GM23248 (cell line): Measurements from ENCODE around the gene ARHGEF3. TPM values are rescaled to one million over a fixed set of nuclear protein-coding genes. Genes with fewer than 3 reads are reported as not detected.

Source experiments
- DNase-seq: peaks from one replicate; pipeline ENCODE4 v3.0.0-alpha.2; 2015
- H2AFZ ChIP-seq: fragments of 200-600 bp; sonication (generic); 2 replicates; pipeline ENCODE4 v1.6.1; 2016; ENCODE audit warnings: antibody characterized with exemption
- H3F3A ChIP-seq: fragments of 200-600 bp; sonication (generic); 2 replicates; pipeline ENCODE4 v1.6.1; 2016; ENCODE audit warnings: mild to moderate bottlenecking, antibody characterized with exemption, mixed run types; ENCODE audit not compliant: insufficient read depth
- H3K27ac ChIP-seq: fragments of 200-600 bp; sonication (generic); 2 replicates; pipeline ENCODE4 v1.5.1; 2016; ENCODE audit warnings: mild to moderate bottlenecking
- H3K27me3 ChIP-seq: fragments of 200-600 bp; sonication (generic); replicated peaks from 2 replicates; pipeline ENCODE4 v1.6.1; 2016; ENCODE audit warnings: mild to moderate bottlenecking; ENCODE audit not compliant: insufficient read depth
- H3K36me3 ChIP-seq: fragments of 200-600 bp; sonication (generic); 2 replicates; pipeline ENCODE4 v1.6.1; 2016; ENCODE audit warnings: low read depth, mild to moderate bottlenecking
- H3K4me1 ChIP-seq: fragments of 200-600 bp; sonication (generic); 2 replicates; pipeline ENCODE4 v1.6.1; 2016; ENCODE audit warnings: mild to moderate bottlenecking; ENCODE audit not compliant: insufficient read depth
- H3K4me2 ChIP-seq: fragments of 200-600 bp; sonication (generic); one replicate; pipeline ENCODE4 v1.6.1; 2016; ENCODE audit warnings: mild to moderate bottlenecking; ENCODE audit not compliant: unreplicated experiment
- H3K4me3 ChIP-seq: fragments of 200-600 bp; sonication (generic); 2 replicates; pipeline ENCODE4 v1.5.1; 2016; ENCODE audit warnings: mild to moderate bottlenecking
- H3K79me2 ChIP-seq: fragments of 200-600 bp; sonication (generic); 2 replicates; pipeline ENCODE4 v1.6.1; 2016; ENCODE audit warnings: mild to moderate bottlenecking; ENCODE audit not compliant: insufficient read depth
- H3K9ac ChIP-seq: fragments of 200-600 bp; sonication (generic); 2 replicates; pipeline ENCODE4 v1.6.1; 2016; ENCODE audit warnings: mild to moderate bottlenecking
- H3K9me2 ChIP-seq: fragments of 200-600 bp; sonication (generic); 2 replicates; pipeline ENCODE4 v1.6.1; 2016; ENCODE audit warnings: mixed run types, mild to moderate bottlenecking, moderate library complexity; ENCODE audit not compliant: insufficient read depth
- H3K9me3 ChIP-seq: fragments of 200-600 bp; sonication (generic); one replicate; pipeline ENCODE4 v1.6.1; 2017; ENCODE audit warnings: low read depth
- H4K20me1 ChIP-seq: fragments of 200-600 bp; sonication (generic); 2 replicates; pipeline ENCODE4 v1.6.0; 2016; ENCODE audit not compliant: insufficient read depth
- EZH2 ChIP-seq: fragments of 200-600 bp; sonication (generic); IDR thresholded peaks from 2 replicates; pipeline ENCODE4 v1.6.1; 2018; ENCODE audit warnings: antibody characterized with exemption, mild to moderate bottlenecking; ENCODE audit not compliant: insufficient read depth, poor library complexity, severe bottlenecking
- EZH2phosphoT487 ChIP-seq: fragments of 200-600 bp; sonication (generic); IDR thresholded peaks from 2 replicates; pipeline ENCODE4 v1.6.1; 2018; ENCODE audit warnings: antibody characterized with exemption, moderate library complexity, mild to moderate bottlenecking, low read depth; ENCODE audit not compliant: insufficient read depth
- WGBS, 2 experiments: methylation state at CpG; one replicate each; pipeline ENCODE4 v1.1.6; 2015 to 2017; ENCODE audit warnings: low lambda C conversion rate in 2 of 2, low coverage in 1 of 2; ENCODE audit errors: missing lambda C conversion rate in 2 of 2; 5-methylcytosine and 5-hydroxymethylcytosine counted together
- in situ Hi-C: fragments of 300-500 bp; cut with MboI; formaldehyde crosslinking; loops from 2 replicates; pipeline ENCODE4 v1.15.0; 2020
- polyA plus RNA-seq: library from polyadenylated mRNA; unstranded; fragments of >200 nt; fragmentation: Nextera tagmentation; extraction: Ambion mirVana; gene quantifications from 2 replicates; pipeline ENCODE4 v1.2.1, GENCODE V29; 2016
- total RNA-seq: library from RNA; depleted of rRNA; stranded (reverse); fragments of >200 nt; shearing (Covaris generic); gene quantifications from 2 replicates; pipeline ENCODE4 v1.2.3, GENCODE V29; 2014

ARHGEF3 gene
- total and polyA plus RNA-seq, 2 experiments from 2014 or later, result 1.1 to 3.0 TPM

DNA sequence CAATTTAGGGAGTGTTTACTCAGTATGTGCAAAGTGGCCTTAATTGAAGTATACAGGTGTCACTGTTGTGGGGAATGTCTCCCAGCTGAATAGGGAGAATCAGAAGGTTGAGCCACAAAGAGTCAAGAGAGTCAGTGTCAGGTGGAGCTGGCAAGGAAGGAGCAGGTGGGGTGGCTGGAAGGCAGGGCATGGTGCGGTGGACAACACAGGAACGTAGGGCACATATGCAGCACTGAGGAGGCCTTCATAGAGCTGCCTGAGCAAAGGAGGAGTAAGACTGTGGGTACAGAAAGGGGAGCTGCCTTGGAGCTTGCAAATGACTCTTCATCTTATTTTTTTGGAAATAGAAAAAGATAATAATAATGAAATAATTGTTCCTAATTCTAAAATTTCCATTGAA lies 20.0 kb downstream of the ARHGEF3 start:
- WGBS, 2 experiments, result 94 to 98% methylated on average over 2 of the region's 2 CpGs
- DNase-seq, result no peak
- Histone ChIP-seq H4K20me1 (no peaks in the 10 kb centered on the region), H3K4me3 (no peak overlapping the region), H3K27ac (no peak overlapping the region), H3K79me2 (no peaks in the 10 kb centered on the region), H3K36me3 (no peaks in the 10 kb centered on the region), H2AFZ (no peak overlapping the region), H3F3A (peaks cover 14% of the 10 kb centered on the region), H3K4me2 (no peak overlapping the region), H3K9ac (no peak overlapping the region), H3K9me3 (no peaks in the 10 kb centered on the region), H3K4me1 (peaks cover 14% of the 10 kb centered on the region), H3K27me3 (no peaks in the 10 kb centered on the region), H3K9me2 (no peaks in the 10 kb centered on the region; the same call in 1 of the 2 replicates)
- TF ChIP-seq EZH2phosphoT487, result no peak
- TF ChIP-seq EZH2, result no peak
- in situ Hi-C loops, result no loop called here

DNA sequence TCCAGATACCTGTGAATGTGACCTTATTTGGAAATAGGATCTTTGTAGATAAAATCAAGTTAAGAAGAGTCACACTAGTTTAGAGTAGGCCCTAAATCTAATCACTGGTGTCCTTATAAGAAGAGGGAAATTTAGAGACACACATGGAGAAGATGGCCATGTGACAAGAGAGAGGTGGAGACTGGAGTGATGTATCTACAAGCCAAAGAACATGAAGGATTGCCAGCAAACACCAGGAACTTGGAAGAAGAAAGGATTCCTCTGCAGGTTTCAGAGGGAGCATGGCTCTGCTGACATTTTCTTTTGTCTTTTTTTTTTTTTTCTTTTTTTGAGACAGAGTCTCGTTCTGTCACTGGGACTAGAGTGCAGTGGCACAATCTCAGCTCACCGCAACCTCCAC lies 20.8 kb downstream of the ARHGEF3 start:
- no peak overlapping the region for H3K9ac ChIP-seq
- no peak for DNase-seq

DNA sequence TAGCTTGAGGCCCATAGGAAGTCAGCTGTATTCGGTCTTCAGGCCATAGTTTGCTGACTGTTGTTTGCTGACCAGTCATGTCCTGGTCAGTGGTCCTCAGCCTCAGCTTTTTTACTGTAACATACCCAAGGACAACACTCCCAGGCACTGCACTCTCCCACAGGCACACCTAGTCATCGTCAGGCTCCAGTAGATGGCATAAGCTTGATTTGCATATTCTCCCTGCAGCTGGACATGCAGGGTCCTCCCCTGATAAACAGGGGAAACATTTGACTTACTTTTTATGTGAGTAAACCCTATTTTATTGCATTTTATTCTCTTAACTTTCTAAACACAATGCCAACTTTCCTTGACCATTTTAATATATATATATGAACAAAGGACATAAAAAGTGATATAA lies 22.9 kb downstream of the ARHGEF3 start:
- in situ Hi-C loops, result no loop called here

More for the DNA sequence above, 20.8 kb downstream of the ARHGEF3 start:
- no peaks in the 10 kb centered on the region for H3K9me3 ChIP-seq
- H3K4me3 ChIP-seq, result no peak overlapping the region
- peaks cover 14% of the 10 kb centered on the region for H3K4me1 ChIP-seq
- H3K9me2 ChIP-seq, result no peaks in the 10 kb centered on the region; the same call in 1 of the 2 replicates
- 88 to 98% methylated on average over 2 of the region's 2 CpGs for WGBS, 2 experiments
- H3F3A ChIP-seq, result peaks cover 14% of the 10 kb centered on the region
- H3K27ac ChIP-seq, result no peak overlapping the region
- no peak for TF ChIP-seq EZH2
- TF ChIP-seq EZH2phosphoT487, result no peak
- in situ Hi-C loops, result no loop called here
- H3K27me3 ChIP-seq, result no peaks in the 10 kb centered on the region
- H4K20me1 ChIP-seq, result no peaks in the 10 kb centered on the region
- no peak overlapping the region for H3K4me2 ChIP-seq
- H3K79me2 ChIP-seq, result no peaks in the 10 kb centered on the region
- H2AFZ ChIP-seq, result no peak overlapping the region
- H3K36me3 ChIP-seq, result no peaks in the 10 kb centered on the region

DNA sequence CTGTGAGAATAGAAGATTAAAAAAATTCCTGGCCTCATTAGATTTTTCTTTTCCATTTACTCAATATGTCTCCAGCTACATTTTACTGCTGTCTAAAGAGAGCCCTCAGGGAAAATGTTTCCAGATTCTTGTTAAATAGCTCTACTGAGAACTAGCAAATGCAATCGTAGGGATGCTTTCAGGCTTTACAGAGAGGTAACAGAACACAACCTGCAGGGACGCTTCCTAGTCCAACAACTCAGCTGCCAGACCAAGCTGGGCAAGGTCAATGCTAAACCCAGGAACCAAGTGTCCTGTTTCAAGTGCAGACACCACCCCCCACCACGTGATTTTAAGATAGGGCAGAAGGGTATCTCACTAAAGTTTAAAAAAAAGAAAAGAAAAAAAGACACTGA lies 25.2 kb downstream of the ARHGEF3 start:
- no peak overlapping the region for H3K27ac ChIP-seq
- WGBS, 2 experiments, result 53 to 60% methylated on average over 3 of the region's 3 CpGs

More for the DNA sequence above, 22.9 kb downstream of the ARHGEF3 start:
- Histone ChIP-seq H3F3A (peaks cover 8% of the 10 kb centered on the region), H3K9ac (no peak overlapping the region), H3K27me3 (no peaks in the 10 kb centered on the region), H3K9me3 (no peaks in the 10 kb centered on the region), H3K79me2 (no peaks in the 10 kb centered on the region), H3K36me3 (no peaks in the 10 kb centered on the region), H3K27ac (no peak overlapping the region), H3K4me2 (no peak overlapping the region), H3K4me1 (peaks cover 8% of the 10 kb centered on the region), H3K4me3 (no peak overlapping the region), H3K9me2 (no peaks in the 10 kb centered on the region; the same call in 1 of the 2 replicates), H4K20me1 (no peaks in the 10 kb centered on the region), H2AFZ (no peak overlapping the region)
- no peak for TF ChIP-seq EZH2phosphoT487
- TF ChIP-seq EZH2, result no peak
- no peak for DNase-seq
- 83 to 86% methylated on average over 2 of the region's 2 CpGs for WGBS, 2 experiments

More for the DNA sequence above, 25.2 kb downstream of the ARHGEF3 start:
- Histone ChIP-seq H4K20me1 (no peaks in the 10 kb centered on the region), H3F3A (no peaks in the 10 kb centered on the region), H3K9me3 (no peaks in the 10 kb centered on the region), H3K9me2 (no peaks in the 10 kb centered on the region; the same call in 1 of the 2 replicates), H3K36me3 (no peaks in the 10 kb centered on the region), H3K4me2 (no peak overlapping the region), H3K4me1 (no peaks in the 10 kb centered on the region), H2AFZ (no peak overlapping the region), H3K9ac (no peak overlapping the region), H3K4me3 (no peak overlapping the region), H3K27me3 (no peaks in the 10 kb centered on the region), H3K79me2 (no peaks in the 10 kb centered on the region)
- DNase-seq, result no peak
- TF ChIP-seq EZH2 (no peak), EZH2phosphoT487 (no peak)
- in situ Hi-C loops, result no loop called here
